Activated naive CD8-positive, alpha-beta T cell treated with anti-CD3 and anti-CD28 coated beads, Interleukin-2, amount 50 U/mL, for 16 hours (primary cell): Measurements from ENCODE around the gene SESN1.
"Not testable (repeated sequence)": the region's sequence is repeated elsewhere in the genome, so short reads cannot be mapped to it uniquely, and the experiment has no call there.

Experiments
- DNase-seq: peaks from one replicate; pipeline ENCODE4 v3.0.0-alpha.2; 2020; ENCODE audit warnings: low read depth, low spot score

The SESN1 gene

DNA sequence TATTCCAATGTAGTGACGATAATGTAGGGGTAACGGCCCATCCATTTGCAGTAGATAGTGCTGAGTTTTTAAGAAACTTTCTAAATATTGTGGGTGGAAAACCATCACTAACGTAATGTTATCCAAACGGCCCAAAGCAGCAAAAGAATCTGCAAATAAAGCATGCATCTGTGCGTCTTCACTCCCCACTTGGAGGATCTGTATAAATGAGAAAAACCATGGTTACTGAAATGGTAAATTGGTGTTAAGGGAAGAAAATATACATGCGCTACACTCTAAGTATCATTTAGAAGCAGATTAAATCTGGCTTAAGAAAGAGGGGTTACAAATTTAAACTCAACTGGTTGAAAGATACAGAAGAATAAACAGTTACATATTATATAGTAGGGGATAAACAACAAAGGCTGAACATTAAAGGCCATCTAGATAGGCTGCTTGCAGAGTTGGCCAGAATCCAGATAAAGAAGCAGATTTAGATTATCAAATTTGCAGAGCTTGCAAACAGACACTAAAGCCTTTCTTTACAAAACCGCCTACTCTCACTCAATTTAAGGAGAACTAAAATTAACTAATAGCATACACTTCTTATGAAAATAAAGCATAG lies 93.3 kb downstream of the SESN1 start:
- DNase-seq: no peak

GRCh38 chr6:109000289-109000688 lies 94.4 kb downstream of the SESN1 start:
- DNase-seq: no peak

DNA sequence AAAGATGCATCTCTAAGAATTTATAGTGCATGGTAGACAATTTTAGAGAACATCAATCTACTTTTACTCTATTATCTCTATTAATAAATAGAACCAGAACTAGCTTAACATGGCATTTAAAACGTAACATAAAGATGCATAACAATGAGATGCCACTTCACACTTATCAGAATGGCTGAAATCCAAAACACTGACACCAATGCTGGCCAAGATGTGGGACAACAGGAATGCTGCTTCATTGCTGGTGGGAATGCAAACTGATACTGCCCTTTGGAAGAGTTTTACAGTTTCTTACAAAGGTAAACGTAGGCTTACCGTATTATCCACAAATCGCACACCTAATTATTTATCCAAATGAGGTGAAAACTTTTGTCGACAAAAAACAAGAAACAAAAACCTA lies 95.2 kb downstream of the SESN1 start:
- DNase-seq: no peak

GRCh38 chr6:108998485-108998884 lies 96.2 kb downstream of the SESN1 start:
- DNase-seq: no peak

GRCh38 chr6:108996208-108996607 lies 98.4 kb downstream of the SESN1 start:
- DNase-seq: no peak

DNA sequence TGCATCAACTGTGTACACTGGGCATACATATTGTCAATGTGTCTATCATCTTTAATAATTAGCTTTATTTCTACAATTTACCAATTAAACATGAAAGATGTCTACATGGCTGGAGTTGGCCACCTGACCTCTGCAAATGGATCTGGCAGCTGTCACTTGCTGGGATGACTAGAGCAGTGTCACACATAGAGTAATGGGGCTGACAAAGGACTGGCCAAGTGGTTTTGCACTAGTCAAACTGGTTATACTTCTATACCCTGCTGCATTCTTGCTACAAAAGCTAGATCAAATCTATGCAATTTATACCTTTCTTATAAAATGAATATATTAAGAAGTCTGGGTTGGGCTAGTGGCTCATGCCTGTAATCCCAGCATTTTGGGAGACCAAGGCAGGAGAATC lies 99.3 kb downstream of the SESN1 start:
- DNase-seq: no peak

DNA sequence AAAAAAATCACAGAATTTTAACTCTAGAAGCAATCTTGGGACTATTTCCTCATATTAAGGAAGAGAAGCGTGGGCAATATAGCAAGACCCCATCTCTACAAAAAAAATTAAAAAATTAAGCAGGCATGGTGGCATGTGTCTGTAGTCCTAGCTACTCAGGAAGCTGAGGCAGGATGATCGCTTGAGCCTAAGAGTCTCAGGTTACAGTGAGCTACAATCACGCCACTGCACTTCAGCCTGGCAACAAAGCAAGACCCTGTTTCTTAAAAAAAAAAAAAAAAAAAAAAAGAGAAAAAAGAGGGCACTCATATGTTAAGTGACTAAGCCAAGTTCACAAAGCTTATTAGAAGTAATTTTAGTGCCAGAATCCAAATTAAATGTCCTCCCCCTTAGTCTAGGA lies 100.8 kb downstream of the SESN1 start:
- DNase-seq: no peak

GRCh38 chr6:108989700-108990099 lies 104.9 kb downstream of the SESN1 start:
- DNase-seq: no peak

DNA sequence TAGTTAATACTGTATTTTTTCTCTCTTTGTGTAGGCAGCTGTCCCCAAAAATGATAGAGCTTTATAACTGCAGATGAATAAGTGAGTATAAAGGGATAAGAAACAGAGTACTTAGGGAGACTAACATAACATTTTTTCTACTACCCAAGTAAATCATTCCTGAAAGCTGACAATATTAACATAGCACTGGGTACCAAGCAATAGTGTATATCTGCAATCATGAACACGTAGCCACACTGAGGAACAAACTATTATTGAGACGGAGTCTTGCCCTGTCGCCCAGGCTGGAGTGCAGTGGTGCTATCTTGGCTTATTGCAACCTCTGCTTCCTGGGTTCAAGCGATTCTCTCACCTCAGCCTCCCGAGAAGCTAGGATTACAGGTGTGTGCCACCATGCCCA lies 105.9 kb downstream of the SESN1 start:
- no peak for DNase-seq

- DNase-seq: no peak
Observed at GRCh38 chr6:108988296-108988695, 106.3 kb downstream of the SESN1 start.

DNA sequence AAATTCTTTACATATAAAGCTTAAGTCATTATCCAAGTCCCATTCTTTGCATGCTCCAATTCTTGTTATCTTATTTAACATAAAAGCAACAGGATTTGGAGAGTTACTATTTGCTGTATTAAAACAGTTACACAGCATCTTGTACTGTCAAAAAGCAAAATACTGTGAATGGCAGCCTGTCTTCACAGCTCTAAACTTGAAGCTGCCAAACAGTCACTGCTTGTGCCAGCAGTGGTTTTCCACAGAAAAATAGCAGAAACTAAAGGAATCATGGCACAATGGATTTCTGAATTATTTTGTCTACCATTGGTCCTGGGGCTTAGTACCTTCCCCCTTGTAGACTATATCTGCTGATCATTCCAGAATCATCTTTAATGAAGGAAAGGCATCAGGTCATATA lies 107.5 kb downstream of the SESN1 start:
- no peak for DNase-seq

GRCh38 chr6:108985301-108985700 lies 109.3 kb downstream of the SESN1 start:
- no peak for DNase-seq

DNA sequence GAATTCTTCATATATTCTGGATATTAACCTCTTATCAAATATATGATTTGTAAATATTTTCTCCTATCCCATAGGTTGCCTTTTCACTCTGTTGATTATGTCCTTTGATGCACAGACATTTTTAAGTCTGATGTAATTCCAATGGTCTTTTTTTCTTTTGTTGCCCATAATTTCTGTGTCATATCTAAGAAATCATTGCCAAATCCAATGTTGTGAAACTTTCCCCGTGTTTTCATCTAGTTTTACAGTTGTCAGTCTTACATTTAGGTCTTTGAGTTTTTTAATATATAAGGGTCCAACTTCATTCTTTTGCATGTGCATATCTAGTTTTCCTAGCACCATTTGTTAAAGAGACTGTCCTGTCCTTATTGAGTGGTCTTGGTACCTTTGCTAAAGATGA lies 111.5 kb downstream of the SESN1 start:
- DNase-seq: no peak

- no peak for DNase-seq
Observed at GRCh38 chr6:108982154-108983113, 112.2 kb downstream of the SESN1 start.

DNA sequence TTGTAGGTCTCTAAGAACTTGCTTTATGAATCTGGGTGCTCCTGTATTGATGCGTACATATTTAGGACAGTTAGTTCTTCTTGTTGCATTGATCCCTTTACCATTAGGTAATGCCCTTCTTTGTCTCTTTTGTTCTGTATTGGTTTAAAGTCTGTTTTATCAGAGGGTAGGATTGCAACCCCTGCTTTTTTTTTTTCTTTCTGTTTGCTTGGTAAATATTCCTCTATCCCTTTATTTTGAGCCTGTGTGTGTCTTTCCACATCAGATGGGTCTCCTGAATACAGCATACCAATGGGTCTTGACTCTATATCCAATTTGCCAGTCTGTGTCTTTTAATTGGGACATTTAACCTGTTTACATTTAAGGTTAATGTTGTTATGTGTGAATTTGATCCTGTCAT lies 116.0 kb downstream of the SESN1 start:
- DNase-seq: not testable (repeated sequence)

DNA sequence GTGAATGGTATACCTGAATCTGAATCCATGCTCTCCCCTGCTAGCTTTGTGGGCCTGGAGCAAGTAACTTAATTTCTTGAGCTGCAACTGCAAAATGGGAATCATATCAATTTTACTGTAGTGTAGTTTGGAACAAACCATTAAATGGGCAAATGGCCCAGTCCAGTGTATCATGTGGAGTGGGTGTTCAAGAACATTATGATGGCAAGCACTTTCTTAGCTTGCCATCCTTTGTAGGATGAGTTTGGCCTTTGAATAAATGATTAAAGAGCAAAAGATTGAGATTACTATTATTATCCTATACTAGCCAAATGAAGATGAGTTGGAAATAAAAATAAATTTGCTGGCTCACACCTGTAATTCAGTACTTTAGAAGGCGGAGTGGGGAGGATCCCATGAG lies 120.4 kb downstream of the SESN1 start:
- no peak for DNase-seq

DNA sequence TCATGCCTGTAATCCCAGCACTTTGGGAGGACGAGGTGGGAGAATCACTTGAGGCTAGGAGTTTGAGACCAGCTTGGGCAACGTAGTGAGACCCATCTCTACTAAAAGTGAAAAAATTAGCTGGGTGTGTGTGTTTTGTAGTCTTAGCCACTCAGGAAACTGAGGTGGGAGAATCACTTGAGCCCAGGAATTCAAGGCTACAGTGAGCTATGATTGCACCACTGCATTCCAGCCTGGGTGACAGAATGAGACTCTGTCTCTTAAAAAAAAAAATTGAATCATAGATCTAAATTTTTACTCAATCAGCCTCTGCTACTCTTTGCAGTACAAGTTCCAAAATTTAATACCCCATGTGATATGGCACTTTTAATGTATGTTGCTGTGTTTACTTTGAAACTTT lies 124.9 kb downstream of the SESN1 start:
- DNase-seq: no peak

GRCh38 chr6:108968325-108969316 lies 126.0 kb downstream of the SESN1 start:
- no peak for DNase-seq

- no peak for DNase-seq
Observed at GRCh38 chr6:108966855-108967755, 127.5 kb downstream of the SESN1 start.

DNA sequence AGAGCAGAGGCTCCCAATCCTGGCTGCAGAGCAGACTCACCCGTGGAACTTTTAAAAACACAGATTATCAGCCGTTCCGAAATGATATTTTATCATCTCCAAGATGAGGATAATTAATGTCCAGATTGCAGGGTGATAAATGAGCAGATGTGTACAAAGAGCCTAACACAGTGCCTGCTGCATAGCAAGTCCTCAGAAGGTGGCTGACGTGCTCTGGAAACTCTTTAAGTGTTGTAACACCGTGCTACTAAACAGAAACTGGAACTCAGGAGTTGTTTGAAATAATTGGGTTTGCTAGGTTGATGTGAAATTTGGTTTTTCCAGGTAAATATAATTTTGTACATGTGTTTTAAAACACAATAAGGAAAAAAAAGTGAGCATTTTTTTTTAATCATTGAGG lies 128.4 kb downstream of the SESN1 start:
- DNase-seq: no peak

DNA sequence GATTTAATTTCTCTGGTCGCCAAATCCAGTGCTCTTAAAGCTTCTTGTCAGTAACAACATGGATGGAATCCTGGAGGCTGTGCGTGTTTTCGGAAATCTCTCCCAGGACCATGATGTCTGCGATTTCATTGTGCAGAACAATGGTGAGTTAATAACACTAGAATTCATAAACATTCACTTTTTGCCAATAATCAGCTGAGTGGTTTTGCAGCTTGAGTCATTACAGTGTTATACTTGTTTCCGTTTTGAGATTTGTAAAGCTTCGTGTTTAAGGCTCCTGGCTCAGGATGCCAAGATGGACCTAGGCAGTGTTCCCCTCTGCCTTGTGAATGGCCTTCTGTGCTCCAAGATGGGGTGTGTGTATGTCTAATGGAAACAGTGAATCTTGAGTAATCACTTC lies 132.7 kb downstream of the SESN1 start:
- DNase-seq: no peak
